ENCODE data around the gene PKP4. TPM values are rescaled to one million over a fixed set of nuclear protein-coding genes. Genes with fewer than 3 reads are reported as not detected.
A peak's percentile ranks its signal among the peaks of the same experiment; 100 is the strongest.
"Not testable (repeated sequence)": the region's sequence is repeated elsewhere in the genome, so short reads cannot be mapped to it uniquely, and the experiment has no call there.

Gene PKP4
- total and polyA plus RNA-seq, 7 donors, result 14.4 to 41.3 (median 27.5) TPM

GRCh38 chr2:158412206-158412605 is 44.5 kb upstream of the PKP4 start:
- no peak for DNase-seq
- H3K27me3 ChIP-seq, result no peaks in the 10 kb centered on the region
- 66 to 73% methylated on average over 3 of the region's 3 CpGs for WGBS, 2 donors
- TF ChIP-seq POLR2A (IDR thresholded peaks at IDR 0.05), result no peak
- TF ChIP-seq, protein P1, sequence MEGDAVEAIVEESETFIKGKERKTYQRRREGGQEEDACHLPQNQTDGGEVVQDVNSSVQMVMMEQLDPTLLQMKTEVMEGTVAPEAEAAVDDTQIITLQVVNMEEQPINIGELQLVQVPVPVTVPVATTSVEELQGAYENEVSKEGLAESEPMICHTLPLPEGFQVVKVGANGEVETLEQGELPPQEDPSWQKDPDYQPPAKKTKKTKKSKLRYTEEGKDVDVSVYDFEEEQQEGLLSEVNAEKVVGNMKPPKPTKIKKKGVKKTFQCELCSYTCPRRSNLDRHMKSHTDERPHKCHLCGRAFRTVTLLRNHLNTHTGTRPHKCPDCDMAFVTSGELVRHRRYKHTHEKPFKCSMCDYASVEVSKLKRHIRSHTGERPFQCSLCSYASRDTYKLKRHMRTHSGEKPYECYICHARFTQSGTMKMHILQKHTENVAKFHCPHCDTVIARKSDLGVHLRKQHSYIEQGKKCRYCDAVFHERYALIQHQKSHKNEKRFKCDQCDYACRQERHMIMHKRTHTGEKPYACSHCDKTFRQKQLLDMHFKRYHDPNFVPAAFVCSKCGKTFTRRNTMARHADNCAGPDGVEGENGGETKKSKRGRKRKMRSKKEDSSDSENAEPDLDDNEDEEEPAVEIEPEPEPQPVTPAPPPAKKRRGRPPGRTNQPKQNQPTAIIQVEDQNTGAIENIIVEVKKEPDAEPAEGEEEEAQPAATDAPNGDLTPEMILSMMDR (IDR thresholded peaks at IDR 0.05), result no peak
- TF ChIP-seq POLR2AphosphoS5 (IDR thresholded peaks at IDR 0.05), result no peak
- TF ChIP-seq EP300 (IDR thresholded peaks at IDR 0.05), result no peak
- no peak overlapping the region for H3K4me3 ChIP-seq
- H3K36me3 ChIP-seq, result no peaks in the 10 kb centered on the region
- intact Hi-C loops (cut with DNase I), result no loop called here
- peaks cover 0 to 11% (median 4%) of the 10 kb centered on the region in 4 donors for H3K9me3 ChIP-seq
- peak overlapping the region in 1 of 4 donors; percentile 51 for H3K27ac ChIP-seq
- H3K4me1 ChIP-seq, result peaks cover 0 to 8% (median 3%) of the 10 kb centered on the region in 4 donors

GRCh38 chr2:158413581-158413980 is 43.2 kb upstream of the PKP4 start:
- 72 to 78% methylated on average over 2 of the region's 2 CpGs for WGBS, 2 donors
- no peak for TF ChIP-seq POLR2A (IDR thresholded peaks at IDR 0.05)
- TF ChIP-seq POLR2AphosphoS5 (IDR thresholded peaks at IDR 0.05), result no peak
- TF ChIP-seq, protein P1 (IDR thresholded peaks at IDR 0.05), result no peak
- no peak for TF ChIP-seq EP300 (IDR thresholded peaks at IDR 0.05)
- no peak overlapping the region for H3K27ac ChIP-seq
- no peak overlapping the region for H3K4me3 ChIP-seq
- peaks cover 0 to 11% (median 4%) of the 10 kb centered on the region in 4 donors for H3K9me3 ChIP-seq
- H3K36me3 ChIP-seq, result no peaks in the 10 kb centered on the region
- no peaks in the 10 kb centered on the region for H3K27me3 ChIP-seq
- peaks cover 0 to 8% (median 3%) of the 10 kb centered on the region in 4 donors for H3K4me1 ChIP-seq
- intact Hi-C loops (cut with DNase I), result no loop called here
- DNase-seq, result no peak

DNA sequence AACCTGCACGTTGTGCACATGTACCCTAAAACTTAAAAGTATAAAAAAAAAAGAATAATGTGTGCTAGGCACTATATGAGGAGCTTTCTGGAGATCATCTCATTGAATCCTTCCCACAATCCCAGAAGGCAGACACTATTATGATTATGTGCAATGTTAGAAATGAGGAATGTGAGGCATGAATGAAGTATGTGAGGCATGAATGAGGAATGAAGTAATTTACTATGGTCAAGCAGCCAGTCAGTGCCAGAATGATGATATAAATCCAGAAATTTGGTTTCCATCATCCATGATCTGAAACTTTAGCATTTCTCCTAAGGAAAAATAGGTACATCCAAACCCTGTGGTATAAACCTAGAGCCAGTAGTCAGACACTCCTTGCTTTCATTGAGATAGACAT is 42.2 kb upstream of the PKP4 start:
- H3K4me3 ChIP-seq, result no peak overlapping the region
- WGBS, 2 donors, result 90 to 92% methylated on average over 1 of the region's 1 CpG
- peaks cover 0 to 11% (median 4%) of the 10 kb centered on the region in 4 donors for H3K9me3 ChIP-seq
- intact Hi-C loops (cut with DNase I), result no loop called here
- H3K27ac ChIP-seq, result no peak overlapping the region
- TF ChIP-seq EP300 (IDR thresholded peaks at IDR 0.05), result no peak
- TF ChIP-seq, protein P1 (IDR thresholded peaks at IDR 0.05), result no peak
- TF ChIP-seq POLR2A (IDR thresholded peaks at IDR 0.05), result no peak
- no peak for TF ChIP-seq POLR2AphosphoS5 (IDR thresholded peaks at IDR 0.05)
- no peaks in the 10 kb centered on the region for H3K27me3 ChIP-seq
- DNase-seq, result no peak
- H3K4me1 ChIP-seq, result peaks cover 0 to 8% (median 3%) of the 10 kb centered on the region in 4 donors
- no peaks in the 10 kb centered on the region for H3K36me3 ChIP-seq

DNA sequence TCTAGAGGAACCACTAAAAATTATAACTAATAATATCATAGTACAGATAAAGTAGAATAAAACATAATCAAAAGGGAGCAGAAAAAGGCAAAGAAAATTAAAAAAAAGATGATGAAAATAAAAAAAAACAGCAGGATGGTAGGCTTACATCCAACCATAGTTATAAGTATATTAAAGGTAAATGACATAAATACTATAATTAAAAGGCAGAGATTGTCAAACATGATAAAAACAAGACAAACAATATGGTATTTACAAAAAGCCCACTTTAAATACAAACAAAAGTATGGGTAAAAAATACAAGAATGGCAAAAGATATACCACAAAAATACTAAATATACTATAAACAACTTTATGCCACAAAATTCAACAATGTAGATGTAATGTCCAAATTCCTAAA is 24.6 kb upstream of the PKP4 start:
- Histone ChIP-seq H3K4me3 (no peak overlapping the region), H3K27ac (no peak overlapping the region), H3K27me3 (no peaks in the 10 kb centered on the region), H3K9me3 (peaks cover 0 to 6% (median 0%) of the 10 kb centered on the region in 4 donors), H3K36me3 (no peaks in the 10 kb centered on the region), H3K4me1 (no peaks in the 10 kb centered on the region)
- TF ChIP-seq POLR2A (IDR thresholded peaks at IDR 0.05) (no peak), POLR2AphosphoS5 (IDR thresholded peaks at IDR 0.05) (no peak), EP300 (IDR thresholded peaks at IDR 0.05) (no peak)
- TF ChIP-seq, protein P1 (IDR thresholded peaks at IDR 0.05), result no peak
- DNase-seq, result no peak
- intact Hi-C loops (cut with DNase I), result no loop called here

DNA sequence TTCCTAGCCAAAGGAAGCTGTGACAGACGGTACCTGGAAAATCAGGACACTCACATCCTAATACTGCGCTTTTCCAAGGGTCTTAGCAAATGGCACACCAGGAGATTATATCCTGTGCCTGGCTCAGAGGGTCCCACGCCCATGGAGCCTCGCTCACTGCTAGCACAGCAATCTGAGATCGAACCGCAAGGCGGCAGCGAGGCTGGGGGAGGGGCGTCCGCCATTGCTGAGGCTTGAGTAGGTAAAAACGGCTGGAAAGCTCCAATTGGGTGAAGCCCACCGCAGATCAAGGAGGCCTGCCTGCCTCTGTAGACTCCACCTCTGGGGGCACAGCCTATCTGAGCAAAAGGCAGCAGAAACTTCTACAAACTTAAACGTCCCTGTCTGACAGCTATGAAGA is 23.0 kb upstream of the PKP4 start:
- H3K4me3 ChIP-seq; H3K27me3 ChIP-seq; DNase-seq; H3K4me1 ChIP-seq; H3K9me3 ChIP-seq; H3K27ac ChIP-seq; intact Hi-C loops (cut with DNase I); H3K36me3 ChIP-seq: not testable (repeated sequence)
- 90 to 91% methylated on average over 13 of the region's 13 CpGs for WGBS, 2 donors

- H3K9me3 ChIP-seq; H3K27me3 ChIP-seq; H3K36me3 ChIP-seq; H3K4me1 ChIP-seq; DNase-seq; intact Hi-C loops (cut with DNase I); H3K4me3 ChIP-seq; H3K27ac ChIP-seq: not testable (repeated sequence)
- 96% methylated on average over 4 of the region's 4 CpGs for WGBS, 2 donors
Measured at GRCh38 chr2:158439062-158439461, 17.7 kb upstream of the PKP4 start.
